SJCRH30 (cell line): Measurements from ENCODE around the gene DPF1. TPM values are rescaled to one million over a fixed set of nuclear protein-coding genes. Genes with fewer than 3 reads are reported as not detected.
"Not testable (repeated sequence)": the region's sequence is repeated elsewhere in the genome, so short reads cannot be mapped to it uniquely, and the experiment has no call there.

Experiments
- DNase-seq, 2 experiments: peaks; one replicate each; pipeline ENCODE4 v3.0.0-alpha.2; 2015 to 2020
- H3K27ac ChIP-seq: fragments of 250-450 bp; sonication (Bioruptor Pico); 2 replicates; pipeline ENCODE4 v1.5.1; 2020; ENCODE audit warnings: mild to moderate bottlenecking, moderate library complexity
- H3K27me3 ChIP-seq: fragments of 250-450 bp; sonication (Bioruptor Pico); 2 replicates; pipeline ENCODE4 v1.5.1; 2020; ENCODE audit warnings: mild to moderate bottlenecking, moderate library complexity
- H3K36me3 ChIP-seq: fragments of 250-450 bp; sonication (Bioruptor Pico); 2 replicates; pipeline ENCODE4 v1.5.1; 2020; ENCODE audit warnings: mild to moderate bottlenecking, moderate library complexity
- H3K4me1 ChIP-seq: fragments of 250-450 bp; sonication (Bioruptor Pico); 2 replicates; pipeline ENCODE4 v1.5.1; 2020; ENCODE audit warnings: mild to moderate bottlenecking, moderate library complexity
- H3K4me3 ChIP-seq: fragments of 250-450 bp; sonication (Bioruptor Pico); 2 replicates; pipeline ENCODE4 v1.5.1; 2020; ENCODE audit warnings: mild to moderate bottlenecking, moderate library complexity
- H3K9me3 ChIP-seq: fragments of 250-450 bp; sonication (Bioruptor Pico); replicated peaks from 2 replicates; pipeline ENCODE4 v1.5.1; 2020; ENCODE audit warnings: mild to moderate bottlenecking, moderate library complexity
- total RNA-seq: library from RNA; depleted of rRNA; stranded (reverse); fragments of >200 nt; shearing (Covaris generic); gene quantifications from 2 replicates; pipeline ENCODE4 v1.2.3, GENCODE V29; 2014; rRNA removed

Gene DPF1
- total RNA-seq, result 8.1 and 10.6 TPM in 2 replicates

DNA sequence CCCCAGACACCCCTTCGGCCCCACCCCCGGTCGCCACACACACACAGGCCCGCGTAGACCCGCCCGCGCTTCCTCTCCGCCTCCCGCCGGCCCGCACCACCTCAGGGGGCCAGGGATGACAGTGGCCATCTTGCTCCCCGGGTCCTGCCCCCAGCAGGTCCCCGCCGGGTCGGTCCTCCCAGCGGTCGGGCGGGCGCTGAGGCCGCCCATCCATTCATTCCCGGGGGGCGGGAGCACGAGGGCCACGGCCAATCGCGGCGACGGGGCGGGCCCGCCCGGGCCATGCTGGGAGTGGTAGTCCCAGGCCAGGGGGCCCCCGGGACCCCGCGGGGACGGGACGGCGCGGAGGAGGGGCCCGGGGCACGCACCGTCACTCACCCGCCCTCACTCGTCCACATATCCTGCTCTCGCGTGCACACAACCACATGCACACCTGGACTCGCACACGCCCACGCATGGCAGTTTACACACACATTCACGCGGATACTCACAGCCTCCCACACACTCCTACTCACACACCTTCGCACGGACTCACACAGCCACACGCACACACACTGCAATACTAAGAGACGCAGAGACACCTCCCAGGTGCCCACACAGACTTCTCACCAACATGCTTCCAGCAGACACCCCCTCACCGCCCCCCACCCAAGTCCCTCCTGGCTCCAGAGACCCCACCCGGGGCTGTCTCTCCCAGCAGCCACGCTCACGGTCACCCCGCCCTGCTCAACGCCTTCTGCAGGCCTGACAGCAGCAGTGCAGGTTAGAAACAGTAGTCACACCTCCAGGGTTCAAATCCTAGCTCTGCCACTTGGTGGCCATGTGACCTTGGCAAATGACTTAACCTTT lies at the start of gene DPF1:
TSS of gene DPF1 (minus strand) at position 209 of the 849 bp plus-strand sequence. CDS start at position 129, 80 bp downstream.
- Histone ChIP-seq H3K4me1 (no peaks in the 10 kb centered on the region; the same call in 1 of the 2 replicates), H3K36me3 (no peaks in the 10 kb centered on the region), H3K27me3 (no peaks in the 10 kb centered on the region), H3K9me3 (no peaks in the 10 kb centered on the region), H3K4me3 (peak within 1 kb of the TSS; percentile 64), H3K27ac (no peak within 1 kb of the TSS; the same call in 1 of the 2 replicates)
- DNase-seq, result peak; percentile 94 to 95

DNA sequence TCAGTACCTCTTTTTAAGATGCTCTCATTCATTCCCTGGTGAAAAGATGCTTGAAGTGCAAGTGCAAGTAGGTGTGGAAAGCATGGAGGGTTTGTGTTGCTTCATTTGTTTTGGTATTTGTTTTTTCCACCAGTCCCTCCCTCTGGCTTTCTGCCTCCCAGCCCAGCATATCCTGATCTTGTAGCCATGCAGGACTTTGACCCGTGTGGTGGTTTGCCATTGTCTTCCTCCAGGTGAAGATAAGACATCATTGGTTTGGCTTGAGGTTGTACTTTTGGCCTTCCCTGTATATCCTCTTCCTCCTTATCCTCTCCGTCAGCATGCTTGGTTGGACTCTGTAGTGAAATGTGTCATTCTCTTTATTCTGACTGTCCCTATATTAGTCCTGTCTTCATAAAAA lies 49.5 kb upstream of the DPF1 start:
- no peaks in the 10 kb centered on the region for H3K9me3 ChIP-seq
- H3K4me3 ChIP-seq, result no peak overlapping the region
- peaks cover 35% of the 10 kb centered on the region for H3K4me1 ChIP-seq
- no peak for DNase-seq
- no peak overlapping the region for H3K27ac ChIP-seq
- H3K27me3 ChIP-seq, result no peaks in the 10 kb centered on the region
- no peaks in the 10 kb centered on the region for H3K36me3 ChIP-seq

DNA sequence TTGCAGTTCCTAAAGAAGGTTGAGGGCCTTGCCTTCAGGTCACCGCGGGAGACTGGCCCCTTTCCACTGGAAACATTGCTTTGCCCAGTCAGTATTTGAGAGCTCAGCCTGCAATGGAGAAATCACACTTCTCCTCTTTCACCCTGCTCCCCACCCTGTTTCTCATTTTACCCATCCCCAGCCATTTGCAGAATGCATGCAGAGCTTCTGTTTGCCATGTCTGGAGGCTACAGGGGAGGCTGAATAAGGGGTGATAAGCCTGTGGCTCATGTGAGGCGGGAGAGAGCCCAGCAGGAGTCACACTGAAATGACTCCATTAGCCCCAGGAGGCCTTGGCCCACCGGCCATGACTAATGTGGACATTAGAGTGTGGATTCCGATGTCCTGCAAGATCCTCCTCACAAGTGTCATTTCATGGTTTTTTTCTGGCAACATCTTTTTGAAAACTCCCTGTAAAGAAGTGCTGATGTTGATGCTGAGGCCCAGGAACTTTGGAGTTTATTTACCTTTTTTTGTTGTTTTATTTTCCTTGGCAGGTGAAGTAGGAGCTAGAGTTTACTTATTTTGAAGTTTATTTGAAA lies 46.7 kb upstream of the DPF1 start:
- no peaks in the 10 kb centered on the region for H3K27me3 ChIP-seq
- no peak overlapping the region for H3K4me3 ChIP-seq
- peaks cover 52% of the 10 kb centered on the region for H3K4me1 ChIP-seq
- H3K36me3 ChIP-seq, result no peaks in the 10 kb centered on the region
- H3K27ac ChIP-seq, result peak overlapping the region; percentile 80
- peak; percentile 94 to 96 for DNase-seq
- H3K9me3 ChIP-seq, result no peaks in the 10 kb centered on the region

DNA sequence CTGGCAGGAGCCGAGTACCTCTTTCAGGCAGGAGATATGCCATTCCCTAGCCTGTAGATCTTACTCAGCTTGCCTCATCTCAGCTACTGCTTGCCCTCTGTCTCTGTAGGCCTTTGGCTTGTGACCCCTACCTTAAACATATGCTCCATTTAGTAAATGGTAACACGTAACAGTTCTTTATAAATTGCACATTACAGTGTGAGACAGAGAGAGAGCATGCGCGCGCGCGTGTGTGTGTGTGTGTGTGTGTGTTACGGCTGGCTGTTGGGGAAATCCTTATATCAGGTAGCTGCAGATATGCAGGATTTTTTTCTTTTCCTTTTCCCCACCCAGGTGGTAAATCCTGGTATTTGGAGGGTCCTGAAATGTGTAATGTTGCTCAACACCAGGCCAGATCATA lies 44.5 kb upstream of the DPF1 start:
- no peak overlapping the region for H3K4me3 ChIP-seq
- H3K36me3 ChIP-seq, result no peaks in the 10 kb centered on the region
- H3K4me1 ChIP-seq, result peaks cover 59% of the 10 kb centered on the region
- H3K27me3 ChIP-seq, result no peaks in the 10 kb centered on the region
- H3K27ac ChIP-seq, result no peak overlapping the region
- H3K9me3 ChIP-seq, result no peaks in the 10 kb centered on the region
- DNase-seq, result no peak

DNA sequence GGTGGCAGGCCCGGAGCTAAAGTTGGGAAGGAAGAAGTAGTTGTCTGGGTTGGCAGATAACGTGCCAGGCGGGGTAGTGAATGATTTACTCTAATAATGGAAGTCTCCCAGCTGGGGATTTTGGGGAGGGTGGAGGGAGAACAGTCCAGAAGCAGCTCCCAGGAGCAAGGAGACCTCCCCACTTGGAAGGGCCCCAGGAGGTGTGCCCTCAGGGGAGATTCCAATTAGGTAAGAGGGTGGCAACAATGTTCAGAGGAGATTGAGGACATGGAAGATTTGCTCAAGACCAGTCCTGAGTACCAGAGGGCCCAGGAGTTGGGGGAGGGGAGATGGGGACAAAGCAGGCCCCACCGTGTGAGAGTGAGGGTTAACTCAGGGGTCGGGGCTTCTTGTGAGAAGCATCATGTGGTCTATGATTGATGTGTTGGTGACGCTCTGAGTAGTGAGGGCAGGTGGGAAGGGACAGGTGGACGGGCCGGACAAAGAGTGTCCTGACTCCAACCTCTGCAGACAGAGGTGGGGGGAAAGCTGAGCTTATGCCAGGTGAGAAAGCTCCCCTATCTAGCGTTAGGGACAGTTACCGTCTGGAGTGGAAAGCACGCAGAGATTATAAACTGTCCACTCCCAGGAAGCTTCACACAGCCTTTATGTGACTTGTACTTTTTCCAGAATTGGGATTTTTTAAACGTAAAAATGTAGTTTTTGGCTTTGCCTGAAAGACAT lies 43.9 kb upstream of the DPF1 start:
- Histone ChIP-seq H3K4me1 (peaks cover 59% of the 10 kb centered on the region), H3K27me3 (no peaks in the 10 kb centered on the region), H3K9me3 (no peaks in the 10 kb centered on the region), H3K4me3 (no peak overlapping the region), H3K27ac (no peak overlapping the region), H3K36me3 (no peaks in the 10 kb centered on the region)
- DNase-seq, result peak in 1 of 2 experiments; percentile 33

DNA sequence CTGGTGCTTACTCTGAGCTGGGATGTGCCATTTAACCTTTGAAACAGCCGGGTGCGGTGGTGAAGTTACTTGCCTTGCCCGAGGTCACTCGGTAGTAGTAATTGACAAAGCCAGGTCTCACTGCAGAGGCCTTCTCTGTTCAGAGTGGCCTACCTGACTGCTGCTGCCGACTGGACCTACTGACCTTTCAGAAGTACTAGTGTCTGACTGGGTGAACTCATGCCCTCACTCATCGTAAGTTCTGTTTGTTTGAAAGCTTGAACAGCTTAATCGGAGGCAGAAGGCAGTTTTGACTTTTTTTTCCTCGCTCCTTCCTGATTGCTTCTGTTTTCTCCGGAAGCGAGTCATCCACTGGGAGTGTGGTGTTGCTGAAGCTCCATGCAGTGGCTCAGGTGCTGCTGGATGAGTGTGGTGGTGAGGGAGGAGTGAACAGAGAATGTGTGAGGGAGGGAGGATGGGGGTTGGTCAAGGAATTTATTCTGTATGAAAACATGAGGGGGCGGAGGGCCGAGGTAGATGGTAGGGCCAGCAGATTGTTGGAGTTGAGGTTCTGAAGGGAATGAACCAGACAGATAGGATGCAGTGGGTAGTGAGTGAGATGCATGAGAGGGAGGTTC lies 43.1 kb upstream of the DPF1 start:
- no peaks in the 10 kb centered on the region for H3K9me3 ChIP-seq
- no peaks in the 10 kb centered on the region for H3K36me3 ChIP-seq
- DNase-seq, result no peak
- peaks cover 59% of the 10 kb centered on the region for H3K4me1 ChIP-seq
- H3K27ac ChIP-seq, result no peak overlapping the region
- H3K27me3 ChIP-seq, result no peaks in the 10 kb centered on the region
- H3K4me3 ChIP-seq, result no peak overlapping the region

GRCh38 chr19:38265921-38266429 lies 42.0 kb upstream of the DPF1 start:
- Histone ChIP-seq H3K4me1 (peaks cover 52% of the 10 kb centered on the region), H3K27me3 (no peaks in the 10 kb centered on the region), H3K27ac (peak overlapping the region; percentile 4; the same call in 1 of the 2 replicates), H3K36me3 (no peaks in the 10 kb centered on the region), H3K9me3 (no peaks in the 10 kb centered on the region), H3K4me3 (no peak overlapping the region)
- DNase-seq, result peak; percentile 89 to 90

DNA sequence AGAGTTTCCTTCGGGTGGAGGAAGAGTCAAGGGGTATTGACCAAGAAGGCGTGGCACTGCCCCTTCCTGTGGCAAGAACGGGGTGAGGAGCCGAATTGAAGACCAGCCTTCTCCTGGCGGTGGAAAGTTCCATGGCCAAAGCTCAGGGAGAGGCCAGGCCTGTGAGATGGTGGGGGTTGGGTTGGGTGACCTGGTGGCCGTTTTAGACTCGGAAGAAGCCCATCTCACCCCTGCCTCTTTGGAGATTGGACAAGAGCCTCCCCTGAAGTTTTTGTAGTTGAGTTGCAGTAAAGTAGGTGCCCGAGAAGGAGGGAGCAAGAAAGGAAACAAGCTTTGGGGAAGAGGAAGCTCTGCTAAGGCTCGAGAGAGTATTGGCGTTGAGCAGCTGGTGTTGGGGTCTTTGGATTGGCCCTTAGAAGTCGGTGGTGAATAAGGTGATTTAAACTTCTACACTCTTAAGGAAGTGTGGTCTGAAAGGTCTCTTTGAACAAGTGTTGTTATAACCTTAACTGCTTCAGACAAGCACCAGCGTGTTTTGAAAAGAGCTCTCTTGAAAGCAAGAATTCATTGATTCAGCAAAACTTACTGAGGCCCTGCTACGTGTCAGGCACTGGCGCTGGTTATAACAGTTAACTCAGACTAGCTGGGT lies 41.3 kb upstream of the DPF1 start:
- peak overlapping the region; percentile 4; the same call in 1 of the 2 replicates for H3K27ac ChIP-seq
- H3K4me3 ChIP-seq, result no peak overlapping the region
- H3K36me3 ChIP-seq, result no peaks in the 10 kb centered on the region
- no peaks in the 10 kb centered on the region for H3K27me3 ChIP-seq
- H3K4me1 ChIP-seq, result peaks cover 46% of the 10 kb centered on the region
- H3K9me3 ChIP-seq, result no peaks in the 10 kb centered on the region
- DNase-seq, result no peak

DNA sequence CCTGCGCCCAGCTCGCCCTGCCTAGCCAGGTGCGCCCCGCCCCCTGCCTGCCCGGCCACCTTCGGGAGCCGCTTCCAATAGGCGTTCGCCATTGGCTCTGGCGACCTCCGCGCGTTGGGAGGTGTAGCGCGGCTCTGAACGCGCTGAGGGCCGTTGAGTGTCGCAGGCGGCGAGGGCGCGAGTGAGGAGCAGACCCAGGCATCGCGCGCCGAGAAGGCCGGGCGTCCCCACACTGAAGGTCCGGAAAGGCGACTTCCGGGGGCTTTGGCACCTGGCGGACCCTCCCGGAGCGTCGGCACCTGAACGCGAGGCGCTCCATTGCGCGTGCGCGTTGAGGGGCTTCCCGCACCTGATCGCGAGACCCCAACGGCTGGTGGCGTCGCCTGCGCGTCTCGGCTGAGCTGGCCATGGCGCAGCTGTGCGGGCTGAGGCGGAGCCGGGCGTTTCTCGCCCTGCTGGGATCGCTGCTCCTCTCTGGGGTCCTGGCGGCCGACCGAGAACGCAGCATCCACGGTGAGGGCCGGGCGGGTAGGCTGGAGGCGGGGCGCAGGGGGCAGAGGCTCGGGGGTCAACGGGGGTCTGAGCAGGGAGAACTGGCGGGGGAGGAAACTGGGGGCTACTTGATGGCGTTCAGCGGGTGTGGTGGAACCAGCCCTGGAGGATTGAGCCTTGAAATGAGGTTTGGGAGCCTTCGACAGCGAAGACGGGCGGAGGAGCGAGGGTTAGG lies 40.6 kb upstream of the DPF1 start, which contains the start of gene SPINT2:
TSS of gene SPINT2 (plus strand) at position 88 of the 727 bp plus-strand sequence. CDS start at position 408, 320 bp downstream.
- no peak for DNase-seq

DNA sequence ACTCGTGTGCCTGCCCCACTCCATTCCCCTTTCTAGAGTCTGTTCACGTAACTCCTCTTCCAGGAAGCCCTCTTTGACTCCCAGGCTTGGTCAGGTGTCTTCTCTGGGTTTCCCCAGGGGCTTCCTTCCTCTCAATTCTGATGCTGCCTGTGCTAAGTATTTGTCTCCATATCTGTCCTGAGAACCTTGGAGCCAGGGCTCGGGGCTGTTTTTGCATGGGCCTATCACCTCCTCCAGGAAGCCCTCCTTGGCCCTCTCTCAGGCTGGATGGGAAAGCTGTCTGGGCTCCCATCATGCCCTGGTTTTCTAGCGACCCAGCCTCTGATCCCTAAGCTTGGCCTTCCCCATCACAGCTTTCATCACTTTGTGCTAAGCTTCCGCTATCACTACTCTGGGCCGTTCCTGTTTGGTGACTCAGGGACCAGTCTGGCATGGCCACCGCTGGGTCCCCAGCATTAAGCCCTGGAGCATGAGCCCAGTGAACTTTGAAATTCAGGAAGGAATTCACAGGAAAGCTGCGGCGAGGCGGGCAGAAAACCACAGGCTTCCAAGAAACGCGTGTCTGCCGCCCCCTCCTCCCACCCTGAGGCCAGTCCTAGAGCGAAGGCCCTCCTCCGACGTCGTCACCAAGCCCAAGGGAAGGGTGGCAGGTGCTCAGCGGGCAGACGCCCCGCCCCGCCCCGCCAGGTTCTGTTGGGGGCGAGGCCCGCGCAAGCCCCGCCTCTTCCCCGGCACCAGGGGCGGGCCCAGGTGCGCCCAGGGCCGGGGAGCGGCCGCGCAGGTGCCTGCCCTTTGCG lies 39.9 kb upstream of the DPF1 start:
- Histone ChIP-seq H3K4me1 (peaks cover 38% of the 10 kb centered on the region), H3K27me3 (no peaks in the 10 kb centered on the region), H3K36me3 (no peaks in the 10 kb centered on the region), H3K27ac (no peak overlapping the region), H3K4me3 (no peak overlapping the region), H3K9me3 (no peaks in the 10 kb centered on the region)
- no peak for DNase-seq

More for the DNA sequence above, 40.6 kb upstream of the DPF1 start, which contains the start of gene SPINT2:
- no peak within 1 kb of the TSS for H3K4me3 ChIP-seq
- H3K27me3 ChIP-seq, result no peaks in the 10 kb centered on the region
- no peaks in the 10 kb centered on the region for H3K9me3 ChIP-seq
- H3K4me1 ChIP-seq, result peaks cover 39% of the 10 kb centered on the region
- no peaks in the 10 kb centered on the region for H3K36me3 ChIP-seq
- peak within 1 kb of the TSS; percentile 4; the same call in 1 of the 2 replicates for H3K27ac ChIP-seq

GRCh38 chr19:38262585-38263268 lies 38.7 kb upstream of the DPF1 start:
- no peaks in the 10 kb centered on the region for H3K27me3 ChIP-seq
- no peak for DNase-seq
- H3K36me3 ChIP-seq, result no peaks in the 10 kb centered on the region
- peaks cover 27% of the 10 kb centered on the region for H3K4me1 ChIP-seq
- no peak overlapping the region for H3K27ac ChIP-seq
- H3K4me3 ChIP-seq, result no peak overlapping the region
- H3K9me3 ChIP-seq, result no peaks in the 10 kb centered on the region

- H3K4me3 ChIP-seq, H3K9me3 ChIP-seq: not testable (repeated sequence)
Observed at GRCh38 chr19:38261942-38262341, 37.9 kb upstream of the DPF1 start.

More at GRCh38 chr19:38261942-38262341, 37.9 kb upstream of the DPF1 start:
- not testable (repeated sequence) for H3K27me3 ChIP-seq, H3K27ac ChIP-seq, DNase-seq, H3K36me3 ChIP-seq
- peaks cover 19% of the 10 kb centered on the region for H3K4me1 ChIP-seq
